ENCODE measurements around the gene SEC24C. TPM values are rescaled to one million over a fixed set of nuclear protein-coding genes. Genes with fewer than 3 reads are reported as not detected.
"Not testable (repeated sequence)": the region's sequence is repeated elsewhere in the genome, so short reads cannot be mapped to it uniquely, and the experiment has no call there.

The SEC24C gene
- total and polyA plus RNA-seq, 2 donors = 31.4 to 40.2 TPM

DNA sequence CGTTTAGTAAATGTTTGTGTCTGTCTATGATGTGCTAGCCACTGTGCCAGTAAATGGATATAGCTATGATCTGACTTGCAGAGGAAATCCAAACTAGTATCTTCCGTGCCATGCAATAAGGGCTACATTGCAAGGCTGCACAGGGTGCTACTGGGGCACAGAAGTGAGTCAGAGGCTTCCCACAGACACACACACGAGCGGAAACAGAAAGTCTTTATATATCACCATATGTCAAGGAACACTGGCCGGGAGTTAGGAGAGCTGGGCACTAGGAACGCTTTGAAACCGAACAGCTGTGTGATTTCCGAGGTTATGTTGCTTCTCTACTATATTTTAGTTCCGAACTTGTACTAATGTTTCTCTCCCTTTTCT is 14.4 kb upstream of the SEC24C start:
- WGBS = under 1% methylated on average over 9 of the region's 9 CpGs
- not testable (repeated sequence) for H3K4me1 ChIP-seq (ENCODE audit: control insufficient read depth in 2 of 2, insufficient read depth in 2 of 2, low read length in 2 of 2); H3K9me3 ChIP-seq (ENCODE audit: control insufficient read depth in 2 of 2, insufficient read depth in 1 of 2, low read length in 1 of 2); H3K27me3 ChIP-seq (ENCODE audit: control insufficient read depth in 2 of 2, insufficient read depth in 1 of 2, low read length in 1 of 2)
- peak in 1 of 9 donors; percentile 5 for DNase-seq (ENCODE audit: low read depth in 6 of 9, low spot score in 9 of 9)
- H3K36me3 ChIP-seq (ENCODE audit: control insufficient read depth in 2 of 2, insufficient read depth in 2 of 2, low read length in 1 of 2) = peaks cover 30 to 34% of the 10 kb centered on the region in 2 donors
- H3K4me3 ChIP-seq (ENCODE audit: low read length in 2 of 2) = peak overlapping the region; percentile 77 to 89
- peak overlapping the region; percentile 90 to 92 for H3K27ac ChIP-seq (ENCODE audit: low read depth in 1 of 2, low read length in 1 of 2)

DNA sequence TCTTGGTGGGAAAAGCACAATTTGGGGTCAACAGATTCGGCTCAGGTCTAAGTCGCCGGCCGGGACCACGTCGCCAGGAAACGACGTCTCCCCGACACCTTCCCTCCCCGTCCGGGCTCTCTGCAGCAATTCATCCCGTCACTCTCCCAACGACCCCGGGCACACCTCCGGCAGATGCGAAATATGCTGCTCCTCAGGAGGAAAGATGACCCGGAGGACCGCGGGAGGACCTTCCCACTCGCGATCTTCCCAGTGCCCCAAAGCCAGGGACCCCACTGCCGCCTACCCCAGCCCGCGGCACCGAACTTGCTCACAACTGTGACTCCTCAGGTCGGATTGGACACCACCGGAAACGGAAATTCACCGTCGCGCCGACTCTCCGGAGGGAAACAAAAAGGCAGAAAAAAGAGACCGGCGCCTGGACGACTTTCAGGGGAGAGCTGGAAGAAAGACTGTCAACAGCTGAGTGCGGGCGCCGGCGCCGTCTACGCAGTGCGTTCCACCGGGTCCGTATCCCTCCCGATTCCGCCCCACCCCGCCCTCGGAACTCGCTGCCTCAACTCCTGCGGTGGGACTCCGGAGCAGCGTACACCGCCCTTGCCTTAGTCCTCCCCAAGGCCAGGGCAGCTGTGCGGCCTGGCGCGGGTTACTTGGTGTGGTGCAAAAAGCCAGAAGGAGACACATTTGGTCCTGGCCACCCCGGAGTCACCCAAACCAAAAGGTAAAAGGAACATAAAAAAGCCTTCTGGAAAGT is 13.8 kb upstream of the SEC24C start:
- peaks cover 28 to 34% of the 10 kb centered on the region in 2 donors for H3K36me3 ChIP-seq (ENCODE audit: control insufficient read depth in 2 of 2, insufficient read depth in 2 of 2, low read length in 1 of 2)
- no peaks in the 10 kb centered on the region for H3K27me3 ChIP-seq (ENCODE audit: control insufficient read depth in 2 of 2, insufficient read depth in 1 of 2, low read length in 1 of 2)
- peak; percentile 77 to 97 (median 89) for DNase-seq (ENCODE audit: low read depth in 6 of 9, low spot score in 9 of 9)
- peaks cover 5% of the 10 kb centered on the region in 2 donors for H3K4me1 ChIP-seq (ENCODE audit: control insufficient read depth in 2 of 2, insufficient read depth in 2 of 2, low read length in 2 of 2)
- under 1% methylated on average over 58 of the region's 58 CpGs for WGBS
- no peaks in the 10 kb centered on the region for H3K9me3 ChIP-seq (ENCODE audit: control insufficient read depth in 2 of 2, insufficient read depth in 1 of 2, low read length in 1 of 2)
- peak overlapping the region; percentile 90 to 92 for H3K27ac ChIP-seq (ENCODE audit: low read depth in 1 of 2, low read length in 1 of 2)
- H3K4me3 ChIP-seq (ENCODE audit: low read length in 2 of 2) = peak overlapping the region; percentile 77 to 89

DNA sequence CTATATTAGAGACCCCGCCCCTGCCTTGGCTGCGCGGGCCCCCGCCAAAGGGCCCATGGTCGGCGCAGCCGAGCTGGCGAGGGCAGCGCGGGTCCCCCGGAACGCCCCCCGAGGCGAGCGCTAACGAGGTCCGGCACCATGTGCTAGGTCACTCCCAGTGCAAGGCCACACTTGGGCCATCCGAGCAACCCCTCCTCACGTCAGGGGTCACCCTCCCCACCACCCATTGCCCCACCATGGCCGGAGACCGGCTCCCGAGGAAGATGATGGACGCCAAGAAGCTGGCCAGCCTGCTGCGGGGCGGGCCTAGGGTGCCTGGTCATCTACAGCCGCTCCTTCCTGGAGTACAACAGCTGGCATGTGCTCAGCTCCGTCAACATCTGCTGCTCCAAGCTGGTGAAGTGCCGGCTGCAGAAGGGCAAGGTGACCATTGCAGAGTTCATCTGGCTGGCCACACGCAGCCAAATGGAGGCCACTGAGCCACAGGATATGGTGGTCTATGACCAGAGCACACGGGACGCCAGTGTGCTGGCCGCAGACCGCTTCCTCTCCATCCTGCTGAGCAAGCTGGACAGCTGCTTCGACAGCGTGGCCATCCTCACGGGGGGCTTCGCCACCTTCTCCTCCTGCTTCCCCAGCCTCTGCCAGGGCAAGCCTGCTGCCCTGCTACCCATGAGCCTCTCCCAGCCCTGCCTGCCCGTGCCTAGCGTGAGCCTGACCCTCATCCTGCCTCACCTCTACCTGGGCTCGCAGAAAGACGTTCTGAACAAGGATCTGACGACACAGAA is 12.4 kb upstream of the SEC24C start:
- Histone ChIP-seq H3K4me1 (ENCODE audit: control insufficient read depth in 2 of 2, insufficient read depth in 2 of 2, low read length in 2 of 2) (peaks cover 5% of the 10 kb centered on the region in 2 donors), H3K36me3 (ENCODE audit: control insufficient read depth in 2 of 2, insufficient read depth in 2 of 2, low read length in 1 of 2) (peaks cover 22 to 26% of the 10 kb centered on the region in 2 donors), H3K27ac (ENCODE audit: low read depth in 1 of 2, low read length in 1 of 2) (no peak overlapping the region), H3K9me3 (ENCODE audit: control insufficient read depth in 2 of 2, insufficient read depth in 1 of 2, low read length in 1 of 2) (no peaks in the 10 kb centered on the region), H3K27me3 (ENCODE audit: control insufficient read depth in 2 of 2, insufficient read depth in 1 of 2, low read length in 1 of 2) (no peaks in the 10 kb centered on the region), H3K4me3 (ENCODE audit: low read length in 2 of 2) (no peak overlapping the region)
- DNase-seq (ENCODE audit: low read depth in 6 of 9, low spot score in 9 of 9) = no peak
- WGBS = 98% methylated on average over 42 of the region's 42 CpGs

DNA sequence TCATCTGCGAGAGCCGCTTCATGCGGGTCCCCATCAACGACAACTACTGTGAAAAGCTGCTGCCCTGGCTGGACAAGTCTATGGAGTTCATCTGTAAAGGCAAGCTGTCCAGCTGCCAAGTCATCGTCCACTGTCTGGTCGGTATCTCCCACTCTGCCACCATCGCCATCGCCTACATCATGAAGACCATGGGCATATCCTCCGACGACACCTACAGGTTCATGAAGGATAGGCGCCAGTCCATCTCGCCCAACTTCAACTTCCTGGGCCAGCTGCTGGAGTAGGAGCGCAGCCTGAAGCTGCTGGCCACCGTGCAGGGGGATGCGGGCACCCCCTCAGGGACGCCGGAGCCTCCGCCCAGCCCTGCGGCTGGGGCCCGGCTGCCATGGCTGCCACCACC is 11.7 kb upstream of the SEC24C start:
- no peak overlapping the region for H3K27ac ChIP-seq (ENCODE audit: low read depth in 1 of 2, low read length in 1 of 2)
- no peak overlapping the region for H3K4me3 ChIP-seq (ENCODE audit: low read length in 2 of 2)
- H3K36me3 ChIP-seq (ENCODE audit: control insufficient read depth in 2 of 2, insufficient read depth in 2 of 2, low read length in 1 of 2) = peaks cover 21 to 22% of the 10 kb centered on the region in 2 donors
- peaks cover 5% of the 10 kb centered on the region in 2 donors for H3K4me1 ChIP-seq (ENCODE audit: control insufficient read depth in 2 of 2, insufficient read depth in 2 of 2, low read length in 2 of 2)
- DNase-seq (ENCODE audit: low read depth in 6 of 9, low spot score in 9 of 9) = no peak
- H3K9me3 ChIP-seq (ENCODE audit: control insufficient read depth in 2 of 2, insufficient read depth in 1 of 2, low read length in 1 of 2) = no peaks in the 10 kb centered on the region
- no peaks in the 10 kb centered on the region for H3K27me3 ChIP-seq (ENCODE audit: control insufficient read depth in 2 of 2, insufficient read depth in 1 of 2, low read length in 1 of 2)
- 98% methylated on average over 20 of the region's 20 CpGs for WGBS

DNA sequence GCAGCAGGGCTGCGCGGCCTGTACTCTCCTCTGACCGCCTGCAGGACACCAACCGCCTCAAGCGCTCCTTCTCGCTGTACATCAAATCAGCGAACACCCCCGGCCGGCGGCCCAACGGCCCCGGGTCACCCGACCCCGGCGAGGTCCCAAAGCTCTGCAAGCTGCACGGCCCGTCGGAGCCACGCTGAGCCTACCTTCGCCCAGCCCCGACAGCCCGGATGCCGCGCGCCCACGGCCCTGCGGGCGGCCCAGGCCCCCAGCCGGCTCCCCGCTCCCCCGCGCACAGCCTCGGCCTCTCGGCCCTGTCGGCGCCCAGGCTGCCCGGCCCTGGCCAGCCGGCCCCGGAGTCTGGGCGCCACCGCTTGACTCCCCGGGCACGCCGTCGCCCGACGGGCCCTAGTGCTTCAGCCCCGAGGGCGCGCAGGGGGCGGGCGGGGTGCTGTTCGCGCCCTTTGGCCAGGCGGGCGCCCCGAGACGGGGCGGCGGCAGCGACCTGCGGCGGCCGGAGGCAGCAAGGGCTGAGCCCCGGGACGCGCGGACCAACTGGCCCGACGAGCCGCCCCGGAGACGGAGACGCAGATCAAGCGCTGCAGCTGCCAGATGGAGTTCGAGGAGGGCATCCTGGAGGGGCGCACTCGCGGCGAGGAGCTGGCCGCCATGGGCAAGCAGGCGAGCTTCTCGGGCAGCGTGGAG is 11.1 kb upstream of the SEC24C start:
- Histone ChIP-seq H3K27me3 (ENCODE audit: control insufficient read depth in 2 of 2, insufficient read depth in 1 of 2, low read length in 1 of 2) (no peaks in the 10 kb centered on the region), H3K4me3 (ENCODE audit: low read length in 2 of 2) (no peak overlapping the region), H3K27ac (ENCODE audit: low read depth in 1 of 2, low read length in 1 of 2) (no peak overlapping the region), H3K4me1 (ENCODE audit: control insufficient read depth in 2 of 2, insufficient read depth in 2 of 2, low read length in 2 of 2) (peaks cover 5% of the 10 kb centered on the region in 2 donors), H3K36me3 (ENCODE audit: control insufficient read depth in 2 of 2, insufficient read depth in 2 of 2, low read length in 1 of 2) (peaks cover 16 to 24% of the 10 kb centered on the region in 2 donors), H3K9me3 (ENCODE audit: control insufficient read depth in 2 of 2, insufficient read depth in 1 of 2, low read length in 1 of 2) (no peaks in the 10 kb centered on the region)
- no peak for DNase-seq (ENCODE audit: low read depth in 6 of 9, low spot score in 9 of 9)
- WGBS = 95% methylated on average over 84 of the region's 84 CpGs

DNA sequence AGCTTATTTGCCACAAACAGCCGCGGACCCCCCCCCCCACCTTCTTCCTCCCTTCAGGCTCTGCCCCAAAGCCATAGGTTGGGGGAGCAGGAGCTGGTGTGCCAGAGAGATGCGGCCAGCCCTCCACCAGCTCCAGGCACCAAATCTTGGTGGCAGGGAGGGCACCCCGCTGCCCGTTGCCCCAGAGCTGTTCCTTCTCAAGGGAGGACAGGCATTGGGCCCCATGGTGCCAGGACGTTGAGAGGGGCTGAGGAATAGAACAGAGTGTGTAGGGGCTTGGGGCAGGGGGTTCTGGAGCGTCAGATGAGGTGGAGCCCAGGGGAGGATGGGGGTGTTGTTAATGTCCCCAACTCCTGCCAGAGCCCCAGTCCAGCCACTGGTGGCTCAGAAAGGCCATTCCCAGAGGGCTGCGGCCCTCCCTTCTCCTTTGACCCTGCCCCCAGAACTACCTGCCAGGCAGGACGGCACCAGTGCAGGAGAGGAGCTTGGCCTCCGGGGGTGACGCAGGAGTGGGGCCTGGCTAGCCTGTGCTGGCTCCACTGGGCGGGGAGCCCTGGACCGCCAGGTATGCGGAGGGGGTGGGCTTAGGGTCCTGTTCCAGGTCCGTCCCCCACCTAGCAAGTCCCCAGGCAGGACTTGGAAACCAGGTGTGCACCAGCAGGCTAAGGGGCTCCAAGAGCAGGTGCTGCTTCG is 10.0 kb upstream of the SEC24C start:
- DNase-seq (ENCODE audit: low read depth in 6 of 9, low spot score in 9 of 9) = no peak
- H3K4me1 ChIP-seq (ENCODE audit: control insufficient read depth in 2 of 2, insufficient read depth in 2 of 2, low read length in 2 of 2) = peaks cover 5% of the 10 kb centered on the region in 2 donors
- H3K36me3 ChIP-seq (ENCODE audit: control insufficient read depth in 2 of 2, insufficient read depth in 2 of 2, low read length in 1 of 2) = peaks cover 11 to 24% of the 10 kb centered on the region in 2 donors
- no peaks in the 10 kb centered on the region for H3K27me3 ChIP-seq (ENCODE audit: control insufficient read depth in 2 of 2, insufficient read depth in 1 of 2, low read length in 1 of 2)
- no peak overlapping the region for H3K27ac ChIP-seq (ENCODE audit: low read depth in 1 of 2, low read length in 1 of 2)
- no peaks in the 10 kb centered on the region for H3K9me3 ChIP-seq (ENCODE audit: control insufficient read depth in 2 of 2, insufficient read depth in 1 of 2, low read length in 1 of 2)
- H3K4me3 ChIP-seq (ENCODE audit: low read length in 2 of 2) = no peak overlapping the region
- 96% methylated on average over 16 of the region's 16 CpGs for WGBS

DNA sequence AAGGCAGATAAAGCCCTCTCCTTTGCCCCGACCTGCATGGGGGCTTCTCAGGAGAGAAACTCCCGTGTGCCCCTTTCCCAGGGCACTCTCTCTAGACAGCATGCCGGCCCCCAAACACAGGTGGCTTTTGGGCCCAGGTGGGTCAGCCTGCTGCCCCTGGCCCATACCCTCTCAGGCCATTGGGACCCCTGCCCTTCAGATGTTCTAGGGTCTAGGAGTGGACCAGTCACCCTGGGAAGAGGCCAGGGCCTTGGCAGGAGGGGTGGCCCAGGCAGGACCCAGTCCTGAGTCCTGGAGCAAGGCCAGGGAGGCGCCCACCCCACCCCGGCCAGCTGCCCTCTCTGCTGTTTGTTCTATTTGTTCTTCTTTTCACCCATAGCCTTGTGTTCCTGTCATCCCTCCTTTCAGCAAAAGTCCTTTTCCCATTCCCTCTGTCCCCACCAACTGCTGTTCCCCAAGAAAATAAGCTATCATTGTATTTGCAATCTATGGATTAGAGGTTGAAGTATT is 9.3 kb upstream of the SEC24C start:
- no peaks in the 10 kb centered on the region for H3K27me3 ChIP-seq (ENCODE audit: control insufficient read depth in 2 of 2, insufficient read depth in 1 of 2, low read length in 1 of 2)
- WGBS = 93% methylated on average over 5 of the region's 5 CpGs
- peaks cover 11 to 24% of the 10 kb centered on the region in 2 donors for H3K36me3 ChIP-seq (ENCODE audit: control insufficient read depth in 2 of 2, insufficient read depth in 2 of 2, low read length in 1 of 2)
- no peaks in the 10 kb centered on the region for H3K9me3 ChIP-seq (ENCODE audit: control insufficient read depth in 2 of 2, insufficient read depth in 1 of 2, low read length in 1 of 2)
- peaks cover 0 to 5% of the 10 kb centered on the region in 2 donors for H3K4me1 ChIP-seq (ENCODE audit: control insufficient read depth in 2 of 2, insufficient read depth in 2 of 2, low read length in 2 of 2)
- no peak for DNase-seq (ENCODE audit: low read depth in 6 of 9, low spot score in 9 of 9)
- no peak overlapping the region for H3K4me3 ChIP-seq (ENCODE audit: low read length in 2 of 2)
- no peak overlapping the region for H3K27ac ChIP-seq (ENCODE audit: low read depth in 1 of 2, low read length in 1 of 2)

DNA sequence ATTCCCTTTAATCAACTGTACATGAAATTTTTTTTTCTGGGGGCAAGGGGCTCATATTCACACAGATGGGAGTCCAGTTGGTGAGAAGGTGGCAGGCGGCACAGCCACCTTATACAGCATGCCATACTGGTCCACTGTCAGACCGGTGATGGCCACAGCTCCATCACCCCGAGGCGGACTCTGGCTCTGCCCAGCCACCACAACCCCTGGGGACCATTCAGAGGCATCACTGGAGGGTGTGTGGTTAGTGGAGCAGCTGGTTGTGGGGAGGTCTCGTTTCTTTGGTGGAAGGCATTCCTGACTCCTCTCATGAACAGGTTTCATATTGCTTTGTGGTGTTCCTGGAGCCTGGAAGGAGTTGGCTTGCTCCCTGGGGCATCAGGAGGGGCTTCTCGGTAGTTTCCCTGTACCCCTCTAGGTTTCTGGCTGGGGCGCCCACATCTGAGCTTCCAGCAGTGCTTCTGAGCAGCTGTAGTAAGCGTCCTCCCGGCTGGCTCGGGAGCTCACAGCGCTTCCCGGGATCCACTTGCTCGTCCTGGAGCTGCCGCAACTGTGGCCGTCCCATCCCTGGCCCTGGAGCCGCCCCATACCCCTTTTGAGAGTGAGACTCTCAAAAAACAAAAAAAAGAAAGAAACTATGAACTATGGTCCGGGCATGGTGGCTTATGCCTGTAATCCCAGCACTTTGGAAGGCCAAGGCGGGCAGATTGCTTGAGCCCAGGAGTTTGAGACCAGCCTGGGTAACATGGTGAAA is 3.5 kb upstream of the SEC24C start:
- peaks cover 13 to 18% of the 10 kb centered on the region in 2 donors for H3K4me1 ChIP-seq (ENCODE audit: control insufficient read depth in 2 of 2, insufficient read depth in 2 of 2, low read length in 2 of 2)
- 98% methylated on average over 18 of the region's 18 CpGs for WGBS
- peaks cover under 1 to 14% of the 10 kb centered on the region in 2 donors for H3K36me3 ChIP-seq (ENCODE audit: control insufficient read depth in 2 of 2, insufficient read depth in 2 of 2, low read length in 1 of 2)
- not testable (repeated sequence) for H3K9me3 ChIP-seq (ENCODE audit: control insufficient read depth in 2 of 2, insufficient read depth in 1 of 2, low read length in 1 of 2); H3K4me3 ChIP-seq (ENCODE audit: low read length in 2 of 2); H3K27me3 ChIP-seq (ENCODE audit: control insufficient read depth in 2 of 2, insufficient read depth in 1 of 2, low read length in 1 of 2); H3K27ac ChIP-seq (ENCODE audit: low read depth in 1 of 2, low read length in 1 of 2); DNase-seq (ENCODE audit: low read depth in 6 of 9, low spot score in 9 of 9)
